ENCODE data around the gene GYG2. TPM values are rescaled to one million over a fixed set of nuclear protein-coding genes. Genes with fewer than 3 reads are reported as not detected.

GYG2 gene
- total RNA-seq, 1 experiment from 2014 or later = 47.6 TPM

DNA sequence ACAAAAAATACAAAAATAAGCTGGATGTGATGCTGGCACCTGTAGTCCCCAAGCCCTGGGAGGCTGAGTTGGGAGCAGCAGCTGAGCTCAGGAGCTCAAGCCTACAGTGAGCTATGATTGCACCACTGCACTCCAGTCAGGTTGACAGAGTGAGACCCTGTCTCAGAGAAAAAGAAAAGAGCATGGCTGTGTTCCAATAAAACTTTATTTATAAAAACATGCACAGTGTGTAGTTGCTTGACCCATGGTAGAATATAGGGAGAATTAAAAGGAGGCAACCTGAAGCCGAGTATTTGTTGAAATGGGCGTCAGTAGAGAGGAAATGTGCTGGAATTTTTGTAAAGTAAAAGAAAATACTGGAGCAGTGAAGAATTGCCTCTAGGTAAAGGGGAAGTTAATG, 27.0 kb downstream of the GYG2 start:
- ATAC-seq = no peak
- H3K4me3 Mint-ChIP-seq = no peak overlapping the region
- no peaks in the 10 kb centered on the region for H3K27me3 Mint-ChIP-seq (ENCODE audit: low read depth)
- peaks cover 1% of the 10 kb centered on the region for H3K4me1 Mint-ChIP-seq
- POLR2A ChIA-PET = no interaction called here
- no peak overlapping the region for H3K27ac Mint-ChIP-seq
- CTCF ChIA-PET = no interaction called here
- TF ChIP-seq ZNF396 (CRISPR knock-in tag; IDR thresholded peaks at IDR 0.05; ENCODE audit: borderline replicate concordance) = no peak
- TF ChIP-seq, protein P1, sequence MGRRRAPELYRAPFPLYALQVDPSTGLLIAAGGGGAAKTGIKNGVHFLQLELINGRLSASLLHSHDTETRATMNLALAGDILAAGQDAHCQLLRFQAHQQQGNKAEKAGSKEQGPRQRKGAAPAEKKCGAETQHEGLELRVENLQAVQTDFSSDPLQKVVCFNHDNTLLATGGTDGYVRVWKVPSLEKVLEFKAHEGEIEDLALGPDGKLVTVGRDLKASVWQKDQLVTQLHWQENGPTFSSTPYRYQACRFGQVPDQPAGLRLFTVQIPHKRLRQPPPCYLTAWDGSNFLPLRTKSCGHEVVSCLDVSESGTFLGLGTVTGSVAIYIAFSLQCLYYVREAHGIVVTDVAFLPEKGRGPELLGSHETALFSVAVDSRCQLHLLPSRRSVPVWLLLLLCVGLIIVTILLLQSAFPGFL (CRISPR knock-in tag; IDR thresholded peaks at IDR 0.05; ENCODE audit: borderline replicate concordance) = no peak
- TF ChIP-seq, protein P2, sequence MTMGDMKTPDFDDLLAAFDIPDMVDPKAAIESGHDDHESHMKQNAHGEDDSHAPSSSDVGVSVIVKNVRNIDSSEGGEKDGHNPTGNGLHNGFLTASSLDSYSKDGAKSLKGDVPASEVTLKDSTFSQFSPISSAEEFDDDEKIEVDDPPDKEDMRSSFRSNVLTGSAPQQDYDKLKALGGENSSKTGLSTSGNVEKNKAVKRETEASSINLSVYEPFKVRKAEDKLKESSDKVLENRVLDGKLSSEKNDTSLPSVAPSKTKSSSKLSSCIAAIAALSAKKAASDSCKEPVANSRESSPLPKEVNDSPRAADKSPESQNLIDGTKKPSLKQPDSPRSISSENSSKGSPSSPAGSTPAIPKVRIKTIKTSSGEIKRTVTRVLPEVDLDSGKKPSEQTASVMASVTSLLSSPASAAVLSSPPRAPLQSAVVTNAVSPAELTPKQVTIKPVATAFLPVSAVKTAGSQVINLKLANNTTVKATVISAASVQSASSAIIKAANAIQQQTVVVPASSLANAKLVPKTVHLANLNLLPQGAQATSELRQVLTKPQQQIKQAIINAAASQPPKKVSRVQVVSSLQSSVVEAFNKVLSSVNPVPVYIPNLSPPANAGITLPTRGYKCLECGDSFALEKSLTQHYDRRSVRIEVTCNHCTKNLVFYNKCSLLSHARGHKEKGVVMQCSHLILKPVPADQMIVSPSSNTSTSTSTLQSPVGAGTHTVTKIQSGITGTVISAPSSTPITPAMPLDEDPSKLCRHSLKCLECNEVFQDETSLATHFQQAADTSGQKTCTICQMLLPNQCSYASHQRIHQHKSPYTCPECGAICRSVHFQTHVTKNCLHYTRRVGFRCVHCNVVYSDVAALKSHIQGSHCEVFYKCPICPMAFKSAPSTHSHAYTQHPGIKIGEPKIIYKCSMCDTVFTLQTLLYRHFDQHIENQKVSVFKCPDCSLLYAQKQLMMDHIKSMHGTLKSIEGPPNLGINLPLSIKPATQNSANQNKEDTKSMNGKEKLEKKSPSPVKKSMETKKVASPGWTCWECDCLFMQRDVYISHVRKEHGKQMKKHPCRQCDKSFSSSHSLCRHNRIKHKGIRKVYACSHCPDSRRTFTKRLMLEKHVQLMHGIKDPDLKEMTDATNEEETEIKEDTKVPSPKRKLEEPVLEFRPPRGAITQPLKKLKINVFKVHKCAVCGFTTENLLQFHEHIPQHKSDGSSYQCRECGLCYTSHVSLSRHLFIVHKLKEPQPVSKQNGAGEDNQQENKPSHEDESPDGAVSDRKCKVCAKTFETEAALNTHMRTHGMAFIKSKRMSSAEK (CRISPR knock-in tag; IDR thresholded peaks at IDR 0.05; ENCODE audit: borderline replicate concordance) = no peak
- TF ChIP-seq GTF2I (CRISPR knock-in tag; conservative IDR thresholded peaks at IDR 0.05) = no peak
- TF ChIP-seq RORB (CRISPR knock-in tag; IDR thresholded peaks at IDR 0.05) = no peak
- TF ChIP-seq, protein P3, sequence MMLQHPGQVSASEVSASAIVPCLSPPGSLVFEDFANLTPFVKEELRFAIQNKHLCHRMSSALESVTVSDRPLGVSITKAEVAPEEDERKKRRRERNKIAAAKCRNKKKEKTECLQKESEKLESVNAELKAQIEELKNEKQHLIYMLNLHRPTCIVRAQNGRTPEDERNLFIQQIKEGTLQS (CRISPR knock-in tag; conservative IDR thresholded peaks at IDR 0.05) = no peak
- TF ChIP-seq ZNF219 (CRISPR knock-in tag; IDR thresholded peaks at IDR 0.05; ENCODE audit: borderline replicate concordance) = no peak
- no peak for TF ChIP-seq TEAD1 (CRISPR knock-in tag; IDR thresholded peaks at IDR 0.05)
- TF ChIP-seq, protein P4, sequence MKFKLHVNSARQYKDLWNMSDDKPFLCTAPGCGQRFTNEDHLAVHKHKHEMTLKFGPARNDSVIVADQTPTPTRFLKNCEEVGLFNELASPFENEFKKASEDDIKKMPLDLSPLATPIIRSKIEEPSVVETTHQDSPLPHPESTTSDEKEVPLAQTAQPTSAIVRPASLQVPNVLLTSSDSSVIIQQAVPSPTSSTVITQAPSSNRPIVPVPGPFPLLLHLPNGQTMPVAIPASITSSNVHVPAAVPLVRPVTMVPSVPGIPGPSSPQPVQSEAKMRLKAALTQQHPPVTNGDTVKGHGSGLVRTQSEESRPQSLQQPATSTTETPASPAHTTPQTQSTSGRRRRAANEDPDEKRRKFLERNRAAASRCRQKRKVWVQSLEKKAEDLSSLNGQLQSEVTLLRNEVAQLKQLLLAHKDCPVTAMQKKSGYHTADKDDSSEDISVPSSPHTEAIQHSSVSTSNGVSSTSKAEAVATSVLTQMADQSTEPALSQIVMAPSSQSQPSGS (CRISPR knock-in tag; IDR thresholded peaks at IDR 0.05; ENCODE audit: borderline replicate concordance, low read depth) = no peak
- no peak for TF ChIP-seq ZNF416 (CRISPR knock-in tag; IDR thresholded peaks at IDR 0.05)
- TF ChIP-seq NFE2L1 (CRISPR knock-in tag; IDR thresholded peaks at IDR 0.05) = no peak
- TF ChIP-seq, protein P5, sequence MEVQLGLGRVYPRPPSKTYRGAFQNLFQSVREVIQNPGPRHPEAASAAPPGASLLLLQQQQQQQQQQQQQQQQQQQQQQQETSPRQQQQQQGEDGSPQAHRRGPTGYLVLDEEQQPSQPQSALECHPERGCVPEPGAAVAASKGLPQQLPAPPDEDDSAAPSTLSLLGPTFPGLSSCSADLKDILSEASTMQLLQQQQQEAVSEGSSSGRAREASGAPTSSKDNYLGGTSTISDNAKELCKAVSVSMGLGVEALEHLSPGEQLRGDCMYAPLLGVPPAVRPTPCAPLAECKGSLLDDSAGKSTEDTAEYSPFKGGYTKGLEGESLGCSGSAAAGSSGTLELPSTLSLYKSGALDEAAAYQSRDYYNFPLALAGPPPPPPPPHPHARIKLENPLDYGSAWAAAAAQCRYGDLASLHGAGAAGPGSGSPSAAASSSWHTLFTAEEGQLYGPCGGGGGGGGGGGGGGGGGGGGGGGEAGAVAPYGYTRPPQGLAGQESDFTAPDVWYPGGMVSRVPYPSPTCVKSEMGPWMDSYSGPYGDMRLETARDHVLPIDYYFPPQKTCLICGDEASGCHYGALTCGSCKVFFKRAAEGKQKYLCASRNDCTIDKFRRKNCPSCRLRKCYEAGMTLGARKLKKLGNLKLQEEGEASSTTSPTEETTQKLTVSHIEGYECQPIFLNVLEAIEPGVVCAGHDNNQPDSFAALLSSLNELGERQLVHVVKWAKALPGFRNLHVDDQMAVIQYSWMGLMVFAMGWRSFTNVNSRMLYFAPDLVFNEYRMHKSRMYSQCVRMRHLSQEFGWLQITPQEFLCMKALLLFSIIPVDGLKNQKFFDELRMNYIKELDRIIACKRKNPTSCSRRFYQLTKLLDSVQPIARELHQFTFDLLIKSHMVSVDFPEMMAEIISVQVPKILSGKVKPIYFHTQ (CRISPR knock-in tag; IDR thresholded peaks at IDR 0.05) = no peak
- no peak for TF ChIP-seq MXD4 (CRISPR knock-in tag; IDR thresholded peaks at IDR 0.05; ENCODE audit: borderline replicate concordance)
- no peak for TF ChIP-seq GRHL2 (CRISPR knock-in tag; IDR thresholded peaks at IDR 0.05; ENCODE audit: insufficient replicate concordance, severe bottlenecking)
- no peak for TF ChIP-seq FOXP1 (CRISPR knock-in tag; IDR thresholded peaks at IDR 0.05; ENCODE audit: borderline replicate concordance)
- TF ChIP-seq NR3C1 (CRISPR knock-in tag; conservative IDR thresholded peaks at IDR 0.05; ENCODE audit: low read depth) = no peak
- no peaks in the 10 kb centered on the region for H3K9me3 Mint-ChIP-seq
- H3K36me3 Mint-ChIP-seq = peaks cover 37% of the 10 kb centered on the region
- DNase-seq (ENCODE audit: low spot score) = no peak

DNA sequence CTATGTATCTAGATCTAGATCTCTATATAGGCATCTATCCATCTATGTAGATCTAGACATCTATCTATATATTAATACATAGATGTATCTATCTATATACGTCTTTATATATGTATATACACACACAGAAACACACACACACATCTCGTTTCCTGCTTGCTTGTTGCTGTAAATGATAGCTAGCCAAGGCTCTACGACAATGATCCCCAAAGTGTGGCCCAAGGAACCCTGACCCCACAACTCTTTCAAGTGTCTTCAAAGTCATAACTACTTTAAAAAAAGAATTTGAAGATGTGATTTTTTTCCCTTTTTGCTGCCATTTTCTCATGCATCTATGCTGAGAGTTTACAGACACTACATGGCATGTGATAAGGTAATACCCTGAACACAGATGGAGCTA, 28.8 kb downstream of the GYG2 start:
- ChIA-PET CTCF (no interaction called here), POLR2A (no interaction called here)
- H3K27me3 Mint-ChIP-seq (ENCODE audit: low read depth) = no peaks in the 10 kb centered on the region
- ATAC-seq (no peak), DNase-seq (ENCODE audit: low spot score) (no peak)
- H3K4me3 Mint-ChIP-seq = no peak overlapping the region
- no peak overlapping the region for H3K27ac Mint-ChIP-seq
- no peaks in the 10 kb centered on the region for H3K9me3 Mint-ChIP-seq
- H3K36me3 Mint-ChIP-seq = peaks cover 49% of the 10 kb centered on the region
- H3K4me1 Mint-ChIP-seq = no peaks in the 10 kb centered on the region
- TF ChIP-seq, protein P6, sequence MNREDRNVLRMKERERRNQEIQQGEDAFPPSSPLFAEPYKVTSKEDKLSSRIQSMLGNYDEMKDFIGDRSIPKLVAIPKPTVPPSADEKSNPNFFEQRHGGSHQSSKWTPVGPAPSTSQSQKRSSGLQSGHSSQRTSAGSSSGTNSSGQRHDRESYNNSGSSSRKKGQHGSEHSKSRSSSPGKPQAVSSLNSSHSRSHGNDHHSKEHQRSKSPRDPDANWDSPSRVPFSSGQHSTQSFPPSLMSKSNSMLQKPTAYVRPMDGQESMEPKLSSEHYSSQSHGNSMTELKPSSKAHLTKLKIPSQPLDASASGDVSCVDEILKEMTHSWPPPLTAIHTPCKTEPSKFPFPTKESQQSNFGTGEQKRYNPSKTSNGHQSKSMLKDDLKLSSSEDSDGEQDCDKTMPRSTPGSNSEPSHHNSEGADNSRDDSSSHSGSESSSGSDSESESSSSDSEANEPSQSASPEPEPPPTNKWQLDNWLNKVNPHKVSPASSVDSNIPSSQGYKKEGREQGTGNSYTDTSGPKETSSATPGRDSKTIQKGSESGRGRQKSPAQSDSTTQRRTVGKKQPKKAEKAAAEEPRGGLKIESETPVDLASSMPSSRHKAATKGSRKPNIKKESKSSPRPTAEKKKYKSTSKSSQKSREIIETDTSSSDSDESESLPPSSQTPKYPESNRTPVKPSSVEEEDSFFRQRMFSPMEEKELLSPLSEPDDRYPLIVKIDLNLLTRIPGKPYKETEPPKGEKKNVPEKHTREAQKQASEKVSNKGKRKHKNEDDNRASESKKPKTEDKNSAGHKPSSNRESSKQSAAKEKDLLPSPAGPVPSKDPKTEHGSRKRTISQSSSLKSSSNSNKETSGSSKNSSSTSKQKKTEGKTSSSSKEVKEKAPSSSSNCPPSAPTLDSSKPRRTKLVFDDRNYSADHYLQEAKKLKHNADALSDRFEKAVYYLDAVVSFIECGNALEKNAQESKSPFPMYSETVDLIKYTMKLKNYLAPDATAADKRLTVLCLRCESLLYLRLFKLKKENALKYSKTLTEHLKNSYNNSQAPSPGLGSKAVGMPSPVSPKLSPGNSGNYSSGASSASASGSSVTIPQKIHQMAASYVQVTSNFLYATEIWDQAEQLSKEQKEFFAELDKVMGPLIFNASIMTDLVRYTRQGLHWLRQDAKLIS (CRISPR knock-in tag; IDR thresholded peaks at IDR 0.05; ENCODE audit: borderline replicate concordance) = no peak
- TF ChIP-seq ZNF138 (CRISPR knock-in tag; conservative IDR thresholded peaks at IDR 0.05) (no peak), JUN (CRISPR knock-in tag; IDR thresholded peaks at IDR 0.05) (no peak)
- TF ChIP-seq, protein P7, sequence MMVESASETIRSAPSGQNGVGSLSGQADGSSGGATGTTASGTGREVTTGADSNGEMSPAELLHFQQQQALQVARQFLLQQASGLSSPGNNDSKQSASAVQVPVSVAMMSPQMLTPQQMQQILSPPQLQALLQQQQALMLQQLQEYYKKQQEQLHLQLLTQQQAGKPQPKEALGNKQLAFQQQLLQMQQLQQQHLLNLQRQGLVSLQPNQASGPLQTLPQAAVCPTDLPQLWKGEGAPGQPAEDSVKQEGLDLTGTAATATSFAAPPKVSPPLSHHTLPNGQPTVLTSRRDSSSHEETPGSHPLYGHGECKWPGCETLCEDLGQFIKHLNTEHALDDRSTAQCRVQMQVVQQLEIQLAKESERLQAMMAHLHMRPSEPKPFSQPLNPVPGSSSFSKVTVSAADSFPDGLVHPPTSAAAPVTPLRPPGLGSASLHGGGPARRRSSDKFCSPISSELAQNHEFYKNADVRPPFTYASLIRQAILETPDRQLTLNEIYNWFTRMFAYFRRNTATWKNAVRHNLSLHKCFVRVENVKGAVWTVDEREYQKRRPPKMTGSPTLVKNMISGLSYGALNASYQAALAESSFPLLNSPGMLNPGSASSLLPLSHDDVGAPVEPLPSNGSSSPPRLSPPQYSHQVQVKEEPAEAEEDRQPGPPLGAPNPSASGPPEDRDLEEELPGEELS (CRISPR knock-in tag; IDR thresholded peaks at IDR 0.05) = no peak
